ENCODE results near the gene CDKN2B-AS1. TPM values are rescaled to one million over a fixed set of nuclear protein-coding genes. Genes with fewer than 3 reads are reported as not detected.

CDKN2B-AS1 gene
- total RNA-seq, 1 donor from 2014 or later, result 1.4 TPM

- DNase-seq, result no peak
- H3K27ac Mint-ChIP-seq, result no peak overlapping the region
- no peak for TF ChIP-seq CTCF (IDR thresholded peaks at IDR 0.05)
- ChIA-PET CTCF (no interaction called here), POLR2A (no interaction called here)
- H3K9me3 Mint-ChIP-seq, result no peaks in the 10 kb centered on the region
- intact Hi-C loops (cut with micrococcal nuclease), result no loop called here
- ATAC-seq (ENCODE audit: low read depth), result no peak
- H3K27me3 Mint-ChIP-seq, result no peaks in the 10 kb centered on the region
- H3K4me3 Mint-ChIP-seq, result no peak overlapping the region
- H3K4me1 Mint-ChIP-seq, result no peaks in the 10 kb centered on the region
- H3K36me3 Mint-ChIP-seq (ENCODE audit: low read depth), result no peaks in the 10 kb centered on the region
Measured at GRCh38 chr9:22111176-22111953, 116.8 kb downstream of the CDKN2B-AS1 start.

- ChIA-PET CTCF (no interaction called here), POLR2A (no interaction called here)
- intact Hi-C loops (cut with micrococcal nuclease), result no loop called here
- H3K27ac Mint-ChIP-seq, result no peak overlapping the region
- H3K36me3 Mint-ChIP-seq (ENCODE audit: low read depth), result no peaks in the 10 kb centered on the region
- no peak for TF ChIP-seq CTCF (IDR thresholded peaks at IDR 0.05)
- H3K27me3 Mint-ChIP-seq, result no peaks in the 10 kb centered on the region
- no peak overlapping the region for H3K4me3 Mint-ChIP-seq
- no peak for DNase-seq
- no peaks in the 10 kb centered on the region for H3K4me1 Mint-ChIP-seq
- ATAC-seq (ENCODE audit: low read depth), result no peak
- H3K9me3 Mint-ChIP-seq, result no peaks in the 10 kb centered on the region
Measured at GRCh38 chr9:22111954-22112247, 117.3 kb downstream of the CDKN2B-AS1 start.

GRCh38 chr9:22112870-22113821 lies 118.6 kb downstream of the CDKN2B-AS1 start:
- DNase-seq (no peak), ATAC-seq (ENCODE audit: low read depth) (no peak)
- H3K27me3 Mint-ChIP-seq, result no peaks in the 10 kb centered on the region
- no peaks in the 10 kb centered on the region for H3K4me1 Mint-ChIP-seq
- TF ChIP-seq CTCF (IDR thresholded peaks at IDR 0.05), result no peak
- POLR2A ChIA-PET, result no interaction called here
- no peak overlapping the region for H3K4me3 Mint-ChIP-seq
- H3K27ac Mint-ChIP-seq, result no peak overlapping the region
- CTCF ChIA-PET, result no interaction called here
- H3K9me3 Mint-ChIP-seq, result no peaks in the 10 kb centered on the region
- no peaks in the 10 kb centered on the region for H3K36me3 Mint-ChIP-seq (ENCODE audit: low read depth)
- intact Hi-C loops (cut with micrococcal nuclease), result no loop called here

GRCh38 chr9:22114956-22115355 lies 120.4 kb downstream of the CDKN2B-AS1 start:
- no peak for DNase-seq
- H3K4me1 Mint-ChIP-seq, result no peaks in the 10 kb centered on the region
- CTCF ChIA-PET, result no interaction called here
- no peak for ATAC-seq (ENCODE audit: low read depth)
- intact Hi-C loops (cut with micrococcal nuclease), result no loop called here
- no peak for TF ChIP-seq CTCF (IDR thresholded peaks at IDR 0.05)
- H3K27ac Mint-ChIP-seq, result no peak overlapping the region
- POLR2A ChIA-PET, result no interaction called here
- no peak overlapping the region for H3K4me3 Mint-ChIP-seq
- no peaks in the 10 kb centered on the region for H3K9me3 Mint-ChIP-seq
- H3K27me3 Mint-ChIP-seq, result no peaks in the 10 kb centered on the region
- no peaks in the 10 kb centered on the region for H3K36me3 Mint-ChIP-seq (ENCODE audit: low read depth)

- Mint-ChIP-seq H3K4me1 (no peaks in the 10 kb centered on the region), H3K27ac (no peak overlapping the region), H3K4me3 (no peak overlapping the region), H3K36me3 (ENCODE audit: low read depth) (no peaks in the 10 kb centered on the region), H3K9me3 (no peaks in the 10 kb centered on the region), H3K27me3 (no peaks in the 10 kb centered on the region)
- no peak for DNase-seq
- intact Hi-C loops (cut with micrococcal nuclease), result no loop called here
- CTCF ChIA-PET, result no interaction called here
- ATAC-seq (ENCODE audit: low read depth), result no peak
- POLR2A ChIA-PET, result no interaction called here
- no peak for TF ChIP-seq CTCF (IDR thresholded peaks at IDR 0.05)
Measured at GRCh38 chr9:22116758-22117157, 122.2 kb downstream of the CDKN2B-AS1 start.

Measured in activated B cell treated with CpG ODN at 0.5 μM for 24 hours (primary cell).